ENCODE data around the gene MAN1B1. TPM values are rescaled to one million over a fixed set of nuclear protein-coding genes. Genes with fewer than 3 reads are reported as not detected.
"Not testable (repeated sequence)": the region's sequence is repeated elsewhere in the genome, so short reads cannot be mapped to it uniquely, and the experiment has no call there.

The MAN1B1 gene
- total RNA-seq, 1 donor: 30.3 TPM

GRCh38 chr9:137114613-137115393, 28.0 kb downstream of the MAN1B1 start, which contains the start of gene DPP7:
TSS of gene DPP7 (minus strand) at chr9:137114733. CDS start at chr9:137114713, 20 bp downstream.
- Histone ChIP-seq H3K27me3 (ENCODE audit: insufficient read depth, low read length) (no peaks in the 10 kb centered on the region), H3K4me1 (ENCODE audit: insufficient read depth, low read length) (peaks cover 14% of the 10 kb centered on the region), H3K9me3 (ENCODE audit: low read depth, low read length) (no peaks in the 10 kb centered on the region), H3K4me3 (ENCODE audit: low read length) (peak within 1 kb of the TSS; percentile 39)

GRCh38 chr9:137115394-137116026, 28.7 kb downstream of the MAN1B1 start:
- no peaks in the 10 kb centered on the region for H3K27me3 ChIP-seq (ENCODE audit: insufficient read depth, low read length)
- H3K9me3 ChIP-seq (ENCODE audit: low read depth, low read length): no peaks in the 10 kb centered on the region
- H3K4me3 ChIP-seq (ENCODE audit: low read length): no peak overlapping the region
- H3K4me1 ChIP-seq (ENCODE audit: insufficient read depth, low read length): peaks cover 14% of the 10 kb centered on the region

- H3K4me1 ChIP-seq (ENCODE audit: insufficient read depth, low read length): peaks cover 14% of the 10 kb centered on the region
- no peaks in the 10 kb centered on the region for H3K27me3 ChIP-seq (ENCODE audit: insufficient read depth, low read length)
- no peak overlapping the region for H3K4me3 ChIP-seq (ENCODE audit: low read length)
- no peaks in the 10 kb centered on the region for H3K9me3 ChIP-seq (ENCODE audit: low read depth, low read length)
Measured at GRCh38 chr9:137116027-137116507, 29.3 kb downstream of the MAN1B1 start.

- Histone ChIP-seq H3K4me3 (ENCODE audit: low read length) (no peak overlapping the region), H3K4me1 (ENCODE audit: insufficient read depth, low read length) (peaks cover 14% of the 10 kb centered on the region), H3K9me3 (ENCODE audit: low read depth, low read length) (no peaks in the 10 kb centered on the region), H3K27me3 (ENCODE audit: insufficient read depth, low read length) (no peaks in the 10 kb centered on the region)
Measured at GRCh38 chr9:137116728-137117127, 29.9 kb downstream of the MAN1B1 start.

GRCh38 chr9:137117269-137117731, 30.5 kb downstream of the MAN1B1 start:
- Histone ChIP-seq H3K9me3 (ENCODE audit: low read depth, low read length) (no peaks in the 10 kb centered on the region), H3K4me1 (ENCODE audit: insufficient read depth, low read length) (peaks cover 14% of the 10 kb centered on the region), H3K4me3 (ENCODE audit: low read length) (no peak overlapping the region), H3K27me3 (ENCODE audit: insufficient read depth, low read length) (no peaks in the 10 kb centered on the region)

- not testable (repeated sequence) for H3K4me3 ChIP-seq (ENCODE audit: low read length); H3K9me3 ChIP-seq (ENCODE audit: low read depth, low read length)
Measured at GRCh38 chr9:137118092-137118603, 31.4 kb downstream of the MAN1B1 start.

GRCh38 chr9:137121927-137122795, 35.4 kb downstream of the MAN1B1 start:
- not testable (repeated sequence) for H3K4me3 ChIP-seq (ENCODE audit: low read length); H3K9me3 ChIP-seq (ENCODE audit: low read depth, low read length); H3K27me3 ChIP-seq (ENCODE audit: insufficient read depth, low read length)
- H3K4me1 ChIP-seq (ENCODE audit: insufficient read depth, low read length): peaks cover 16% of the 10 kb centered on the region

More at GRCh38 chr9:137118092-137118603, 31.4 kb downstream of the MAN1B1 start:
- H3K4me1 ChIP-seq (ENCODE audit: insufficient read depth, low read length): peaks cover 16% of the 10 kb centered on the region
- not testable (repeated sequence) for H3K27me3 ChIP-seq (ENCODE audit: insufficient read depth, low read length)

- not testable (repeated sequence) for H3K4me3 ChIP-seq (ENCODE audit: low read length); H3K9me3 ChIP-seq (ENCODE audit: low read depth, low read length); H3K27me3 ChIP-seq (ENCODE audit: insufficient read depth, low read length)
- H3K4me1 ChIP-seq (ENCODE audit: insufficient read depth, low read length): peaks cover 24% of the 10 kb centered on the region
Measured at GRCh38 chr9:137122796-137123467, 36.1 kb downstream of the MAN1B1 start.

GRCh38 chr9:137123468-137123837, 36.7 kb downstream of the MAN1B1 start:
- no peak overlapping the region for H3K4me3 ChIP-seq (ENCODE audit: low read length)
- H3K27me3 ChIP-seq (ENCODE audit: insufficient read depth, low read length): no peaks in the 10 kb centered on the region
- peaks cover 29% of the 10 kb centered on the region for H3K4me1 ChIP-seq (ENCODE audit: insufficient read depth, low read length)
- H3K9me3 ChIP-seq (ENCODE audit: low read depth, low read length): no peaks in the 10 kb centered on the region

- peaks cover 34% of the 10 kb centered on the region for H3K4me1 ChIP-seq (ENCODE audit: insufficient read depth, low read length)
- H3K9me3 ChIP-seq (ENCODE audit: low read depth, low read length); H3K27me3 ChIP-seq (ENCODE audit: insufficient read depth, low read length); H3K4me3 ChIP-seq (ENCODE audit: low read length): not testable (repeated sequence)
Measured at GRCh38 chr9:137123952-137124462, 37.2 kb downstream of the MAN1B1 start.

GRCh38 chr9:137126786-137127185, 40.0 kb downstream of the MAN1B1 start:
- H3K9me3 ChIP-seq (ENCODE audit: low read depth, low read length): no peaks in the 10 kb centered on the region
- peaks cover 3% of the 10 kb centered on the region for H3K27me3 ChIP-seq (ENCODE audit: insufficient read depth, low read length)
- H3K4me3 ChIP-seq (ENCODE audit: low read length): peak overlapping the region; percentile 23
- H3K4me1 ChIP-seq (ENCODE audit: insufficient read depth, low read length): peaks cover 46% of the 10 kb centered on the region

- no peaks in the 10 kb centered on the region for H3K9me3 ChIP-seq (ENCODE audit: low read depth, low read length)
- H3K4me1 ChIP-seq (ENCODE audit: insufficient read depth, low read length): peaks cover 46% of the 10 kb centered on the region
- H3K4me3 ChIP-seq (ENCODE audit: low read length): peak overlapping the region; percentile 23
- H3K27me3 ChIP-seq (ENCODE audit: insufficient read depth, low read length): peaks cover 3% of the 10 kb centered on the region
Measured at GRCh38 chr9:137127301-137128157, 40.7 kb downstream of the MAN1B1 start.

GRCh38 chr9:137128158-137128861, 41.5 kb downstream of the MAN1B1 start:
- peaks cover 40% of the 10 kb centered on the region for H3K4me1 ChIP-seq (ENCODE audit: insufficient read depth, low read length)
- H3K4me3 ChIP-seq (ENCODE audit: low read length): no peak overlapping the region
- H3K27me3 ChIP-seq (ENCODE audit: insufficient read depth, low read length): peaks cover 3% of the 10 kb centered on the region
- H3K9me3 ChIP-seq (ENCODE audit: low read depth, low read length): no peaks in the 10 kb centered on the region

Data from mononuclear cell (primary cell).